Neural cell (in vitro differentiated cells): ENCODE results near the gene PWWP2A. TPM values are rescaled to one million over a fixed set of nuclear protein-coding genes. Genes with fewer than 3 reads are reported as not detected.

Source experiments
- H2AFZ ChIP-seq: fragments of 200-600, 300-800 bp; sonication (generic), shearing (Covaris generic); 2 replicates; pipeline ENCODE4 v1.6.0; 2014; ENCODE audit warnings: low read depth, mild to moderate bottlenecking, antibody characterized with exemption, low read length, moderate library complexity
- H3F3A ChIP-seq: fragments of 200-600 bp; shearing (Covaris generic); 2 replicates; pipeline ENCODE4 v1.6.1; 2016; ENCODE audit warnings: mild to moderate bottlenecking, moderate library complexity, mixed read lengths, antibody characterized with exemption, low read length; ENCODE audit not compliant: insufficient read depth, poor library complexity, severe bottlenecking
- H3K27ac ChIP-seq: fragments of 200-600, 300-800 bp; sonication (generic), shearing (Covaris generic); 2 replicates; pipeline ENCODE4 v1.5.1; 2014; ENCODE audit warnings: mild to moderate bottlenecking, low read length, moderate library complexity
- H3K27me3 ChIP-seq: fragments of 300-800, 200-600 bp; sonication (generic), shearing (Covaris generic); 2 replicates; pipeline ENCODE4 v1.6.0; 2014; ENCODE audit warnings: mild to moderate bottlenecking, low read depth, low read length, moderate library complexity; ENCODE audit not compliant: insufficient read depth
- H3K36me3 ChIP-seq: fragments of 300-800, 200-600 bp; sonication (generic), shearing (Covaris generic); 2 replicates; pipeline ENCODE4 v1.5.1; 2014; ENCODE audit warnings: mild to moderate bottlenecking, antibody characterized with exemption, low read length, moderate library complexity; ENCODE audit not compliant: insufficient read depth
- H3K4me2 ChIP-seq: fragments of 300-800, 200-600 bp; sonication (generic), shearing (Covaris generic); 2 replicates; pipeline ENCODE4 v1.6.0; 2014; ENCODE audit warnings: mild to moderate bottlenecking, low read length
- H3K4me3 ChIP-seq: fragments of 300-800, 200-600 bp; sonication (generic), shearing (Covaris generic); 2 replicates; pipeline ENCODE4 v1.5.1; 2014; ENCODE audit warnings: mild to moderate bottlenecking, low read length, moderate library complexity
- H3K79me2 ChIP-seq: fragments of 200-600 bp; shearing (Covaris generic); replicated peaks from 2 replicates; pipeline ENCODE4 v1.6.0; 2014; ENCODE audit warnings: mild to moderate bottlenecking, low read length, moderate library complexity; ENCODE audit not compliant: insufficient read depth
- H3K9ac ChIP-seq: fragments of 300-800, 200-600 bp; sonication (generic), shearing (Covaris generic); 2 replicates; pipeline ENCODE4 v1.6.1; 2016; ENCODE audit warnings: mild to moderate bottlenecking, low read length, mixed read lengths
- H3K9me2 ChIP-seq: fragments of 200-600 bp; shearing (Covaris generic); 2 replicates; pipeline ENCODE4 v1.6.1; 2016; ENCODE audit warnings: mild to moderate bottlenecking, low read length, mixed read lengths; ENCODE audit not compliant: insufficient read depth
- H3K9me3 ChIP-seq: fragments of 200-600, 300-800 bp; sonication (generic), shearing (Covaris generic); 2 replicates; pipeline ENCODE4 v1.6.1; 2016; ENCODE audit warnings: mild to moderate bottlenecking, mixed run types, low read length, moderate library complexity, mixed read lengths
- H4K20me1 ChIP-seq: fragments of 200-600 bp; shearing (Covaris generic); 2 replicates; pipeline ENCODE4 v1.6.1; 2016; ENCODE audit warnings: mild to moderate bottlenecking, mixed run types; ENCODE audit not compliant: insufficient read depth
- CTCF ChIP-seq: fragments of 450-650 bp; IDR thresholded peaks from 2 replicates; pipeline ENCODE4 v1.5.1; 2014; ENCODE audit warnings: antibody characterized with exemption, mild to moderate bottlenecking, moderate library complexity; ENCODE audit not compliant: poor library complexity, severe bottlenecking
- EP300 ChIP-seq: fragments of 450-650 bp; conservative IDR thresholded peaks from 2 replicates; pipeline ENCODE4 v1.6.1; 2014; ENCODE audit warnings: antibody characterized with exemption, mild to moderate bottlenecking, moderate library complexity; ENCODE audit not compliant: poor library complexity, severe bottlenecking
- EZH2 ChIP-seq: fragments of 200-600, 300-800 bp; shearing (Covaris generic), sonication (generic); IDR thresholded peaks from 2 replicates; pipeline ENCODE4 v1.6.1; 2014; ENCODE audit warnings: antibody characterized with exemption, low read length, borderline replicate concordance, mild to moderate bottlenecking; ENCODE audit not compliant: insufficient read depth, poor library complexity, severe bottlenecking
- MXI1 ChIP-seq: fragments of 450-650 bp; conservative IDR thresholded peaks from 2 replicates; pipeline ENCODE4 v1.6.1; 2014; ENCODE audit warnings: antibody characterized with exemption, mild to moderate bottlenecking; ENCODE audit not compliant: poor library complexity, severe bottlenecking
- POLR2AphosphoS5 ChIP-seq: IDR thresholded peaks from 2 replicates; pipeline ENCODE4 v1.6.1; 2012
- RAD21 ChIP-seq: fragments of 450-650 bp; conservative IDR thresholded peaks from 2 replicates; pipeline ENCODE4 v1.6.1; 2014; ENCODE audit warnings: antibody characterized with exemption, mild to moderate bottlenecking, moderate library complexity
- REST ChIP-seq: IDR thresholded peaks from 2 replicates; pipeline ENCODE4 v1.6.1; 2012; ENCODE audit warnings: borderline replicate concordance
- SMC3 ChIP-seq: fragments of 450-650 bp; conservative IDR thresholded peaks from 2 replicates; pipeline ENCODE4 v1.6.1; 2014; ENCODE audit warnings: antibody characterized with exemption, mild to moderate bottlenecking, moderate library complexity; ENCODE audit not compliant: poor library complexity
- TAF1 ChIP-seq: IDR thresholded peaks from 2 replicates; pipeline ENCODE4 v1.6.1; 2012; ENCODE audit warnings: low read depth
- polyA plus RNA-seq: library from polyadenylated mRNA; depleted of rRNA; stranded (reverse); fragments of >200 nt; gene quantifications from 2 replicates; pipeline ENCODE4 v1.2.3, GENCODE V29; 2014

The PWWP2A gene
- polyA plus RNA-seq, 1 donor from 2014 or later: 37.2 TPM

DNA sequence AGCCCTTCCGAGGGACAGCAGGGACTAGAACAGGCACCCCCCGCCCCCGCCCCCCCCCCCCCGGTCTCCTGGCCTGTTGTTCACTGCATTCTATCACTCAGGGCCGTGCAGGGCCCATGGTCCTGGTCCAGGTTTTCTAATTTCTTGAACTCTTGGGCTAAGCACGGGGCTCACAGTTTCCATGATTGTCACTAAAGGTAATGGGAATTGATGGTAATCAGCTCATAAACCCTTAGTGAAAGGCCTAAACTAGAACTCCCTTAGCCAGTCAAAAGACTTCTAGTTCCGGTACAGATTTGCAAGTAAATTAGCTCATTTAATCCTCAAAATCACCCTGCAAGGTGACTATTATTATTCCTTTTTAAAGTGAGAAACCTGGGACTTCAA lies 14.7 kb upstream of the PWWP2A start:
- no peaks in the 10 kb centered on the region for H3F3A ChIP-seq
- peak overlapping the region; percentile 45 for H3K9ac ChIP-seq
- H3K4me2 ChIP-seq: no peak overlapping the region
- no peak overlapping the region for H3K4me3 ChIP-seq
- no peaks in the 10 kb centered on the region for H3K36me3 ChIP-seq
- H3K27me3 ChIP-seq: no peaks in the 10 kb centered on the region
- no peaks in the 10 kb centered on the region for H4K20me1 ChIP-seq
- H3K79me2 ChIP-seq: no peaks in the 10 kb centered on the region
- TF ChIP-seq RAD21 (no peak), MXI1 (no peak), EZH2 (no peak)
- peak overlapping the region; percentile 53 for H3K27ac ChIP-seq
- H2AFZ ChIP-seq: no peak overlapping the region
- no peaks in the 10 kb centered on the region for H3K9me2 ChIP-seq
- H3K9me3 ChIP-seq: no peaks in the 10 kb centered on the region

- Histone ChIP-seq H3K4me3 (peak overlapping the region; percentile 38), H3K9ac (peak overlapping the region; percentile 45), H3K4me2 (no peak overlapping the region), H3K27ac (peak overlapping the region; percentile 61), H3K9me2 (no peaks in the 10 kb centered on the region), H3K27me3 (no peaks in the 10 kb centered on the region), H2AFZ (peak overlapping the region; percentile 19), H3K9me3 (no peaks in the 10 kb centered on the region), H3K79me2 (no peaks in the 10 kb centered on the region), H4K20me1 (no peaks in the 10 kb centered on the region), H3K36me3 (no peaks in the 10 kb centered on the region), H3F3A (no peaks in the 10 kb centered on the region)
- TF ChIP-seq POLR2AphosphoS5 (peak; percentile 58), CTCF (no peak), TAF1 (peak; percentile 42), EP300 (peak; percentile 28), MXI1 (no peak), RAD21 (no peak), SMC3 (peak; percentile 17), EZH2 (no peak), REST (no peak)
These were observed 14.0 kb upstream of the PWWP2A start for GRCh38 chr5:160133071-160133917.
